ENCODE results near the gene ZNF394.

ZNF394 gene

GRCh38 chr7:99493823-99494222 is 6.3 kb downstream of the ZNF394 start:
- no peak for DNase-seq (ENCODE audit: low spot score)

DNA sequence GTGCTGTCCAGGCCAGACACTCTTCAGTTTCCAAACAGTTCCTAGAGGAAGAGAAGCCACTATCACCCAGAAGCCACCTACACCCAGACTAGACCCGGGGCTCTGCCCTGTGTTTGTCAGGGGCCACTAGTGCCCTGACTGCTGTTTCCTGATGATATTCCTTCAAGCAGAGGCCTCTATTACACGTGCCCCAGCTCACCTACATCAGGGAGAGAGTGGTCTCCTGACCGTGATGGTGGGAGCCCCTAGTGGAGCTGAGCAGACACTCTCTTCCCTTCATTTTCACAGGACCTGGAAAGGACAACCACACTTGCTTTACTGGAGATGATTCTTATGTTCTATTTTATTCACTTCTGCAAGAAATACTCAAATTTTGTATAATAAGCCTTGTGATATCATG is 9.2 kb downstream of the ZNF394 start:
- DNase-seq (ENCODE audit: low spot score) = no peak

GRCh38 chr7:99489235-99489634 is 10.8 kb downstream of the ZNF394 start:
- no peak for DNase-seq (ENCODE audit: low spot score)

- DNase-seq (ENCODE audit: low spot score) = no peak
Observed at GRCh38 chr7:99485094-99485493, 15.0 kb downstream of the ZNF394 start.

- no peak for DNase-seq (ENCODE audit: low spot score)
Observed at GRCh38 chr7:99478464-99479440, 21.3 kb downstream of the ZNF394 start.

DNA sequence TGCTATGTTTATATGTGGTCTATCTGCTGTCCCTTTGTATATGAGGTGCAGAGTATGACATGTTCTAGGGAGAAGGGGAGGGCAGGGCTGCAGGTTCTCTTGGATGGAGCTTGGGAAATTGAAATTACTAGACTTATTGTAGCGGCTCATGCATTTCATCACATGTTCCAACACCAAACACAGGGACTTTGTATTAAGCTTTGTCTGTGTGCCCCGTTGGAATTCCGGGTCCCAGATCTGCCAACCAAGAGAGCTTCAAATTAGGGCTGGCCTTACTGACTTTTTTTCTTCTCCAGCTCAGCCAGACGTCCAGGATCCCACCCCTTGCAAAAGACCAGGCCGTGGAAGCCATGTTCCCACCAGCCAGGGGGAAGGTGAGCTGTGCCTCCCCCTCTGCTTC is 24.0 kb downstream of the ZNF394 start:
- DNase-seq (ENCODE audit: low spot score) = no peak

GRCh38 chr7:99473315-99473596 is 26.8 kb downstream of the ZNF394 start:
- DNase-seq (ENCODE audit: low spot score) = peak; percentile 51

DNA sequence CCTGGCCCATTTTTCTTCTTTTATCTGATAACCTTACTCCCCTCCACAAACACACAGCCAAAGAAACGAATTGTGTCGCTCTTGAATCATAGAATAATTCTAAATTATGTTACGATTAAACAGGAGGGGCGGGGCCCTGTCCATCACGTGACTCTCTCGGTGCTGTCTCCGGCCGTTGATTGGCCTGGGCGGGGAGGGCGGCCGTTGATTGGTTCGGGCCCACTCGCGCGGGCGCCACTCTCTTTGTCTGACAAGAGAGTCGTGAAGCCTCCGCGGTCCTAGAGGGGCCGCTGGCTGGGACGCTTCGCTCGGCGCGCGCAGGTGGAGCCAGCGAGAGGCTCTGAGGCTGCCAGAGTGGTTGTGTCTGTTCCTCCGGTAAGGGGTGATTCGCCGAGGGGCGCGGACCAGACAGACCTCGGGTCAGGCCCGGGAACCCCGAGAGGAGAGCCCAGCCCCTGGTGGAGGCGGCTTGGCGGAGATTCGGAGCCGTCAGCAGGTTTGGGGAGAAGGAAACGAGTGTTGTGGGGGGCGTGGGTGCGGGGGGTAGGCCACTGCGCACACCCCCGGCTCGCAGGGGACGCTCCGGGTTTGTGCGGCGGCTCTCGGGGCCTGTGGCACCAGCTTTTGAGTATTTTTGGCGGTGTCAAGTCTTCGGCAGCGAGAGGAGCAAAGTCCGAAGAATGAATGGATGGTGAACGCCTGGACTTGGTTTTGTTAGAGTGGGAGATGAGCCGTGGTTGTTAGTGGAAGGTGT is 27.3 kb downstream of the ZNF394 start, which contains the start of gene ZNF789:
Gene ZNF789, plus strand, starts transcription at position 330 of the 754 bp plus-strand sequence. CDS start 3,567 bp downstream, outside the sequence.
- peak; percentile 98 for DNase-seq (ENCODE audit: low spot score)

DNA sequence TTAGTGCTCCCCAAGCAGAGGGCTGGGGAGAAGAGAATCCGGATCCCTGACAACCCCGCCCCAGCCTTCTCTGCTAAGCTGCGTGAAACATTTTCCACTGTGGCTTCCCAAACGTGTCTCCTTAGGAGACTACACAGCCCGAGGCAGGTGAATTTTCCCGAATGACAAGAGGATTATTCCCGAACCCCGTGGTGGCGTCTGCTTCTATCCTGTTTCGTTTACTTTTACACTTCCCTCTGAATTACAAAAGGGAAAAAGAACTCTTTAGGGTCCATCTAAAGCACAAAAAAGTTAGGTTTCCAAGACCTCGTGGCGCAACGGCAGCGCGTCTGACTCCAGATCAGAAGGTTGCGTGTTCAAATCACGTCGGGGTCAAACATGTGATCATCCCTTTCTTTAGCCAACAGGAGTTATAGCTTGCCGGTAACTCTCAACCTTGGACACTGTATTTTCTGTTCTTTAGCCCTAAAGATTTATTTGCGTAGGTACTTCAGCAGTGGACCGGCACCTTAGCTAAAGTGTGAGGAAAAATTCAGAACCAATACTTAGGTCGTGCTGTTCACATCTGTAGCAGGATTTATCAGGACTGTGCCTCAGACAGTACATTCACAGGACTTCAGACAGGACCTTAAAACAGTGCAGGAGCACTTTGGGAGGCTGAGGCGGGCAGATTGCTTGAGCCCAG is 30.6 kb downstream of the ZNF394 start:
- peak; percentile 1 for DNase-seq (ENCODE audit: low spot score)

- no peak for DNase-seq (ENCODE audit: low spot score)
Observed at GRCh38 chr7:99468336-99468918, 31.7 kb downstream of the ZNF394 start.

DNA sequence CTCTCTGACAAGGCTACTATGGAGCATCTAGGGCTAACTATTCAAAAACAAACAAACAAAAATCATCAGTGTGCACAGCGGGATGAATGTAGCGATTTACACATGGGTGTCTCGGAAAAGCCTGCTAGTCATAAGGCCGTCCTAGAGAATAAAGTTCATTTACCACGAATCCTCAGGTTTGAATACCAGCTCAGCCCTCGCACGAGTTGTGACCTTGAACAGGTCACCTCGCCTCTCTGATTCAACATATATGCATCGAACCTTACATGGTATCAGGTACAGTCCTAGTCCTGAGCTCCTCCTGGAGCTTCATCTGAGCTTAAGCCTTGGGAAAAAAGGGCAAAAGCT is 34.7 kb downstream of the ZNF394 start:
- DNase-seq (ENCODE audit: low spot score) = no peak

- no peak for DNase-seq (ENCODE audit: low spot score)
Observed at GRCh38 chr7:99461221-99461620, 38.9 kb downstream of the ZNF394 start.

- no peak for DNase-seq (ENCODE audit: low spot score)
Observed at GRCh38 chr7:99460651-99461050, 39.4 kb downstream of the ZNF394 start.

DNA sequence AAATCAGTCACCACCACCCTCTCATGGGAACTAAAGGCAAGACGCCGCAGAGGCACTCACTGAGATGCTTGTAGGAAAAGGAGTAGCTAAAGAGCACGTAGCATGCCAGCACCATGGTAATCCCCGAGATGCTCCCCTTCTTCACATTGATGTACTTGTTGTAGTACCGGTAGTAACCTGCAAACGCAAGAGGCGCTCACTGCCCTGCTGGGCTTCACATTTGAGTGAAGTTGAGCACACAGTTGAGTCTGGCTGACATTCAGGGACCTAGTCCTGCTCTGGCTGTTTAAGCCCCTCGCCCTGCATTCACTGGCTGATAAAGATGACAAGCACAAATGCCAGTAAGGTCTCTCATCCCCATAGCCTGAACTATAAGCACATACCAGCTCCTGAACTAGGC is 41.0 kb downstream of the ZNF394 start:
- DNase-seq (ENCODE audit: low spot score) = peak; percentile 42

GRCh38 chr7:99457650-99458493 is 42.2 kb downstream of the ZNF394 start:
- DNase-seq (ENCODE audit: low spot score) = no peak

- no peak for DNase-seq (ENCODE audit: low spot score)
Observed at GRCh38 chr7:99457050-99457649, 42.9 kb downstream of the ZNF394 start.

GRCh38 chr7:99456288-99456687 is 43.8 kb downstream of the ZNF394 start:
- DNase-seq (ENCODE audit: low spot score) = no peak

- no peak for DNase-seq (ENCODE audit: low spot score)
Observed at GRCh38 chr7:99455874-99456273, 44.2 kb downstream of the ZNF394 start.

GRCh38 chr7:99453105-99453504 is 47.0 kb downstream of the ZNF394 start:
- no peak for DNase-seq (ENCODE audit: low spot score)

DNA sequence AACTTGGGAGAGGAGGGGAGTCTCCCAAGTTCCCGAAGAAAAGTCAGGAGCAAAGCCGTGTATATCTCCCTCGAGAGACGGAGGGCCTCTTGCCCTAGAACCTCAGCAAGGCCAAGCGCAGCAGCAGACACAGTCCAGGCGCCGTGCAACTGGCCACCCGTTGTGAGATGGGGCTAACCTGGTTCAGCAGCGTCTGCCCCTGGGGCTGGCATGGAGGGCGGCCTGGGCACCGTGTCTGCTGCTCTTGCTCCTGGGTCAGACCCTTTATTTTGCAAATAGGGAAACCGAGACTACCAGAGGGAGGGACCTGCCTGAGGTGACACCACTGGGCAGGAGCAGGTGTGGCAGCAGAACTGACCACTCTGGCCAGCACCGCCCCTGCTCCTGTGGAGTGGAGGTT is 47.5 kb downstream of the ZNF394 start:
- no peak for DNase-seq (ENCODE audit: low spot score)

DNA sequence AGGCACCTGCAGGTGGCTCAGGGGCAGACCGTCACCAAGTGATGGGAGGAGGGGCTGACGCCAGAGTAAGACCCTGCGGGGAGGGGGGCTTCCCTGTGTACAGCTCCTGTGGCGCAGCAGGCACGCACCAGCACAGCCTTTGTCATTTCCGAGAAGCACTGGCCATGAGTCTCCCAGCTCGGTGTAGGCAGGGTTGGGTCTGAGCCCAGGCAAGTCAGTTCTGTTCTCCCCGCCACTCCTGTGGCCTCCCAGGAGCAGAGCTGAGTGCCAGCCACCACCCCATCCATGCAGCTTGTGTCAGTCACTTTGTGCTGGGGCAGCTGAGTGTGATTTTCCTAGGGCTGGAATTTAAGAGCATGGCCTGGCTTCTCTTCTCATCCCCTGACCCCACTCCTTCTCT is 48.1 kb downstream of the ZNF394 start:
- DNase-seq (ENCODE audit: low spot score) = no peak

Data from HuH-7.5 (cell line).